Superior temporal gyrus (tissue), 1 donor: ENCODE data around the gene GAD1.
A peak's percentile ranks its signal among the peaks of the same experiment; 100 is the strongest.

Source experiments
- DNase-seq: peaks from one replicate; pipeline ENCODE4 v3.0.0-alpha.2; 2016; ENCODE audit errors: extremely low spot score

GAD1 gene

GRCh38 chr2:170845343-170845742 is 28.7 kb downstream of the GAD1 start:
- no peak for DNase-seq

- no peak for DNase-seq
Measured at GRCh38 chr2:170846314-170846713, 29.6 kb downstream of the GAD1 start.

GRCh38 chr2:170847716-170848115 is 31.0 kb downstream of the GAD1 start:
- no peak for DNase-seq

- no peak for DNase-seq
Measured at GRCh38 chr2:170848587-170848986, 31.9 kb downstream of the GAD1 start.

DNA sequence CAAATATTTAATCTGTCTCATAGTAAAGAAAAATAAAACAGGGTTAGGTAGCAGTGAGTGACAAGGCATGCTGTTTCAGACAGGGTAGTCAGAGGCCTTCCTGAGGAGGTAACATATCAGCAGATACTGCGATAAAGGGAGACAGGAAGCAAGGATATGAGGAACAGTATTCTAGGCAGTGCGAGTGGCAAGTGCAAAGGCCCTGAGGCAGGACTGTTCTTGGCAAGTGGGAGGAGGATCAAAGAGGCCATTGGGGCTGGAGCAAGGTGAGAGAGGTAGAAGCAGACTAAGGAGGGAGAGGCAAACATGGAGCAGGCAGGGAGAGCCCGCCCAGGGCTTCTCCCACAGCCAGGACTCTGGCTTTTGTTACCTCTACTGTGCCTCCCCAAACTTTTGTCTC is 33.6 kb downstream of the GAD1 start:
- DNase-seq = no peak

DNA sequence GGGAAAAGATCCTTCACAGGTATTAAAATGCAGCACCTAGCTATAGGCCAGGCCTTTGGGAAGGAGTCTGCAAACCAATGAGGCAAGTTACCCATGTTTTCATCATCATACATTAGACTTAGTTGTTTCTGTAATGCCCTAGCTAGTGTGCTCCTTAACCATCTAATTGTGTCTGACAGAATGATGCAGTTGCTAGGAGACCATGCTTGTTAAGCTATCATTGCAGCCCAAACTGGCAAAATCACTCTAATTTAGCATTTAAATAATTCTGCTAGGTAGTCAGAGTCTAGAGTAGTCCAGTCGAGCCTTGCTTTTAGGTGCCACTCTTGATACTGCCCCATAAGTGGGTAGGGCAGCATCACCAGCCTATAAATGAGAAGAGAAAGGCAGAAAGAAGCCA is 34.9 kb downstream of the GAD1 start:
- DNase-seq = no peak

- no peak for DNase-seq
Measured at GRCh38 chr2:170856066-170856465, 39.4 kb downstream of the GAD1 start.

DNA sequence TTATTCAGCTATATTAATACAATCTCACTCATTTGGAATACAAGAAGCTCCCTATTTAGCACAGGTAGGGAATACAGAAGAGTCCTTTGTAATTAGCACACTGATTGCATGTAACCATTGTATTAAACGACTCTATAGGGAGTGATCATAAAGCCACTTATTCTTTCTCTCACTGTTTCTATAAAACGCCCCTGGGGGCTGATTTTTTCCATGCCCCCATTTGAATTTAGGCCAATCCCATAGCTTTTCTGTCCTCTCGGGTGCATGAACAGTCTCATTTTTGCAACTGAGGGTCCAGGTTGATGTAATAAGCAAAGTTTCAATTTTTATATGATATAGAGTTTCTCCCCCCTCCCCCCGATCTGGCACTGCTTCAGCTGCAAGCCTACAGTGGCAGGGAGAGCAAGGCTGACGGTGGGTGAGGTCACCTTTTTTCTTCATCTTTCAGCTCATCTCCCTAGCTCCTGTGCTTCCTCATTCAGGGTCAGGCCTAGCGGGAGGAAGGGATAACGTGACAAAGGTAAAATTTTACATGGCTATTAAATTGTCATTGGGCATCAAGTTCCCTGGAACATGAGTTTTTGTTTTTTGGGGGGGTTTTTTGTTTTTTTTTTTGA is 45.7 kb downstream of the GAD1 start:
- DNase-seq = no peak

DNA sequence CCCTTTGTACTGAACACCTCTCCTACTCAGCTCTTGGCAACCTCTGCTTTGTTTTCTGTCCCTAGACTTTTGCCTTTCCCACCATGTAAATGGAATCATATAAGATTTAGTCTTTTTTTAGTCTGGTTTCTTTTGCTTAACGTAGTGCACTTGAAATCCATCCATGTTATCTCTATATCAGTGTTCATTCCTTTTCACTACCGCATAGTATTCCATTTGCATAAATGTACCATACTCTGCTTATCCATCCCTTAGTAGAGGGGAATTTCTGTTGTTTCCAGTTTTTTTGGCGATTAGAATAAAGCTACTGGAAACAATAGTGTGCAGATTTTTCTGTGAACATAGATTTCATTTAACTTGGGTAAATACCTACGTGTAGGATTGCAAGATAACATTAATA is 46.4 kb downstream of the GAD1 start:
- DNase-seq = no peak

GRCh38 chr2:170869036-170869435 is 52.3 kb downstream of the GAD1 start:
- DNase-seq = no peak

DNA sequence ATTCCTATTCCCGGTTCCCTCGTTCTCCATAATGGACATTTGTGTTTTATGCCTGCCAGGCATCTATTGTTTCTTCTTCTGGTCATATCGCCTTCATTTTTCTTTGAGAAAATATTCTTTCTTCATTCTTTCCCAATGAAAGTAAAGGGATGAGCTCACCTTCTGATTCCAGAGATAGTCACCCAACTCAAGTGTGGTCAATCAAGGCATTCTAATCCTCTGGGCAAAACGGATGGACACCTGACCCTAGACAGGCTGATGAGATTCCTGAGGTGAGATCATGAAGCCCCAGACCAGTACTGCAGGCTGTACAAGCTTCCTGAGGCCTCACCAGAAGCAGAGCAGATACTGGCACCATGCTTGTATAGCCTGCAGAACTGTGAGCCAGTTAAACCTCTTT is 52.8 kb downstream of the GAD1 start:
- no peak for DNase-seq

- DNase-seq = peak; percentile 84
Measured at GRCh38 chr2:170873035-170873692, 56.5 kb downstream of the GAD1 start.

DNA sequence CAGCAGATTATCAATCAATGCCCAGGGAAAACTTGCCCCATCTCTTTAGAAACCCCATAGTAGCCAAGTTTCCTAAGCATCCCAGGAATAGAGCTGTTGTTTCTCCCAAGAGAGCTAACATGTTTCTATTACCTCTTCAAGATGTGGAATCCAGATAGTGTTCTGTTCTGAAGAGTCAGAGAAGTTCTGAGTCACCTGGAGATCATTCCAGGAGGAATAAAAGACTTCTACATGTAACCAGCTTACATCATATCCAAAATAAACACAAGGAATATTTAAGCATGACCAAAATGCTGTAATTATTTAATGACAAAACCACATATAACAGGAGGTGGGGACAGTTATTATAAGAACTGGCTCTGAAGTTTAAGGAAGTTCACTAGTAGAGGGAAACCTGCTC is 61.4 kb downstream of the GAD1 start:
- no peak for DNase-seq

DNA sequence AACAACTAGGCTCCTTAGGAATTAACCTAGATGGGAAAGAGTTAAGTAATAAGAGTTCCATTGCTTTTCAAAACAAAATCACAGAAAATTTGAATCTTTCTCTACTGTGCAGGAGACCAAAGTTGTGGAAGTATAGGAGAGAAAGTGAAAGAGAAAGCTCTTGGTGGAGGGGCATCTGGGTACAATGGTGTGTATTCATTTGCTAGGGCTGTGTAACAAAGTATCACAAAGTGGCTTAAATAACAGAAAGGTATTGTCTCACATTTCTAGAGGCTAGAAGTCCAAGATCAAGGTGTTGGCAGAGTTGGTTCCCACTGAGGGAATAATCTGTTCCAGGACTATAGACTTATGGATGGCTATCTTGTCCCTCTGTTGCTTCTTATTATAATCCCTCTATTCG is 61.8 kb downstream of the GAD1 start:
- DNase-seq = no peak

GRCh38 chr2:170881840-170882239 is 65.2 kb downstream of the GAD1 start:
- DNase-seq = no peak

GRCh38 chr2:170882758-170883157 is 66.1 kb downstream of the GAD1 start:
- DNase-seq = no peak

GRCh38 chr2:170883683-170884082 is 67.0 kb downstream of the GAD1 start:
- no peak for DNase-seq

- DNase-seq = no peak
Measured at GRCh38 chr2:170885130-170885791, 68.6 kb downstream of the GAD1 start.

DNA sequence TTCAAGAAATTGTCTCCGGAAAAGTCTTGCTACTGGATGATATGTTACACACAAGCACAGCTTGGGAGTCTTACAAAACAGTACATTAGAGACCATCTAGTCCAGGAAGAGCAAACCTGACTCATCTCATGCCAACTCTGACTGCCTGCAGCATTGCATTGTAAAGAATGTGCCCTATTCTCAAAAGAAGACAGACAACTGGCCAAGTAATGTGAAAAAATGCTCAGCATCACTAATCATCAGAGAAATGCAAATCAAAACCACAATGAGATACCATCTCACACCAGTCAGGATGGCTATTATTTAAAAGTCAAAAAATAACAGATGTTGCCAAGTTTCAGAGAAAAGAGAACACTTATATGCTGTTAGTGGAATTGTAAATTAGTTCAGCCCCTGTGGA is 69.7 kb downstream of the GAD1 start:
- DNase-seq = no peak

- no peak for DNase-seq
Measured at GRCh38 chr2:170887496-170887895, 70.8 kb downstream of the GAD1 start.

DNA sequence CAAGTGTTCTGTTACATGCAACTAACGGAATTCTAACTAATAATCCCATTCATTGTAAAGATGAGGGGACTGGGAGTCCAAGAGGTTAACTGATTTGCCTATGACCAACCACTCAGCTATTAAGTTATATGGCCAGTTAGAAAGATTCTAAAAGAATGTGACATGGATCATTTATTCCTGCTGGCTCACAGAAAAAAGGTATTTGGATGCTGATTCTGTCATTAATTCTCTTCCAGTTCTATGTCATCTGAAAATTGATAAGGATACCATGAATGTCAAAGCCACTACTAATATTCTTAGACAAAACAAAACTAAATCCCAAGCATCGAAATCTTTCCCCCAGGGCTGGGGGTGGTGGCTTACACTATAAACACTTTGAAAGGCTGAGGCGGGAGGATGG is 71.2 kb downstream of the GAD1 start:
- no peak for DNase-seq

DNA sequence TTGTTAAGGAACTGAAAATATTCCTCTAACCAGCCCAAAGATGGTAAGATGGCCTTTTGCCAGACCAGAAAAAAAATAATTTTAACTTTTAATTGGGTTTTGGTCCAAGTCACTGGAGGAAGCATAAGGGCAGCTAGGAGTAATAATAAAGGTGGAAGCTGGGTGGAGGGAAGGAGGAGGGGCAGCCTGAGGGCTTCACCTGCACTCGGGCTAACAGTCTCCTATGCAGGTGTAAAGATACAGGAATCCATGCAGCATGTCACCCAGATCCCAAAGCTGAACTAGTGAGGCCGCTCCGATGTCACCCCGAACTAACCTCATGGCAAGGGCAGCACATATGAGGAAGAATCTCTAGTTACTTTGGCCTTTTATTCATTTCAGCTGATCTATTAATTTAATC is 75.2 kb downstream of the GAD1 start:
- no peak for DNase-seq

DNA sequence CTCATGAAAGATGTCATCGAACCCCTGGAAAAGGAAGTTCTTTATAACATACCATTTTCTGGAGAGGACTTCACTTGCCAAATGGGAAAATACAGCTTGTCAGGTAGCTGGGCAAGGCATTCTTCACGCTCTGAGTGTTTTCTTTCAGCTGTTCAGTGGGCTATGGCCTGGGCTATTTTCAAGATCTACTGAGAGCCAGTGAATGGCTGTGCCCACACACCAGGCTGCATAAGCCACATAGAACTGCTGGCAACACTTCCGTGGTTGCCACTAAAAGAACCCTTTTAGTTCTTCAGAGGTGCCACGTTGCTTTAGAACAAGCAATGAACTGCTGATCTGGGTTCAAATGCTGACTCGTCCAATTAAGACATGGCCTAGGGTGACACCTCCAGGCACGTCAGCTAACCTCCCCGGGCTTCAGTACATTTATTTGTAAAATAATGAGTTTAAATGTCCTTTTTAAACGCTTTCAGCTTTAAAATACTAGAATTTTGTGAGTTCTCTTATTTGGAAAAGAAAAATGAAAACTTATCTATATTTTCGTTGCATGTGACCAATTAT is 75.8 kb downstream of the GAD1 start:
- DNase-seq = no peak
